Endothelial cell of umbilical vein (primary cell): ENCODE measurements around the gene FAM186B.

Experiments used
- GATA2 ChIP-seq: IDR thresholded peaks from 2 replicates; pipeline ENCODE4 v1.7.0; 2011; ENCODE audit warnings: low read depth, mild to moderate bottlenecking, moderate library complexity, mixed read lengths, low read length; ENCODE audit not compliant: insufficient read length, insufficient read depth
- POLR2A ChIP-seq: IDR thresholded peaks from 2 replicates; pipeline ENCODE4 v1.6.1; 2012; ENCODE audit warnings: low read depth, mild to moderate bottlenecking, control low read depth, low read length

DNA sequence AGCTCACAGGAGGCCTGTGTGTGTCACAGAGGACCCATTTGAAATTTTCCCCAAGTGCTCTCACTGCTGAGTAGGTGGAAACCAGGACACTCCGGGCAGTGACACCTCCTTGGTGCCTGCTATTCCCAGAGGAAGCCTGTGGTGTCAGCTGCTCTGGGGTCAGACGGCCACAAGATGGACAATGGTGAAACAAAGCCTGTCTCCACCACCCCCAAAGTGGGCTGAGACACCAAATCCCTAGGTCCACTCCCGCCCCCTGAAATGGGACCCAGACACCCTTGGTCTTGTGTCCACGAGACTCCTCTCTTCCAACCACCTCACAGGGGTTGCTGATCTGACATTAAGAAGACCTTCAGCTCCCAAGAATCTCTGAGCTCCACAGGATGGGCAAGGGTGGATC, 59.6 kb downstream of the FAM186B start:
- TF ChIP-seq POLR2A, result no peak
- TF ChIP-seq GATA2, result no peak
